HUES64 (cell line): ENCODE data around the gene ANTXR2.

Experiments used
- H3K27ac ChIP-seq: 2 replicates; pipeline ENCODE4 v1.7.0; 2013; ENCODE audit warnings: low read depth, low read length, inconsistent platforms
- H3K27me3 ChIP-seq: 2 replicates; pipeline ENCODE4 v1.6.1; 2013; ENCODE audit warnings: mild to moderate bottlenecking, low read length; ENCODE audit not compliant: insufficient read depth
- H3K36me3 ChIP-seq: 2 replicates; pipeline ENCODE4 v1.6.1; 2013; ENCODE audit warnings: mild to moderate bottlenecking, low read length; ENCODE audit not compliant: insufficient read depth
- H3K4me1 ChIP-seq: 2 replicates; pipeline ENCODE4 v1.6.1; 2013; ENCODE audit warnings: mild to moderate bottlenecking, low read length, moderate library complexity; ENCODE audit not compliant: insufficient read depth
- H3K4me3 ChIP-seq: 2 replicates; pipeline ENCODE4 v1.5.1; 2013; ENCODE audit warnings: mild to moderate bottlenecking, low read length, moderate library complexity
- H3K9ac ChIP-seq: 2 replicates; pipeline ENCODE4 v1.6.1; 2013; ENCODE audit warnings: mild to moderate bottlenecking, low read depth, low read length
- H3K9me3 ChIP-seq: 2 replicates; pipeline ENCODE4 v1.6.1; 2013; ENCODE audit warnings: low read depth, low read length; ENCODE audit not compliant: insufficient read depth
- WGBS: fragments of 150-250, 120-280 bp; methylation state at CpG from one replicate; pipeline ENCODE4 v1.1.7; 2013; ENCODE audit warnings: missing lambda C conversion rate; 5-methylcytosine and 5-hydroxymethylcytosine counted together

ANTXR2 gene

GRCh38 chr4:80103629-80104028 lies 30.6 kb upstream of the ANTXR2 start:
- Histone ChIP-seq H3K36me3 (no peaks in the 10 kb centered on the region), H3K9ac (no peak overlapping the region), H3K4me3 (no peak overlapping the region), H3K4me1 (no peaks in the 10 kb centered on the region), H3K9me3 (peaks cover 14% of the 10 kb centered on the region; the same call in 1 of the 2 replicates), H3K27me3 (no peaks in the 10 kb centered on the region), H3K27ac (no peak overlapping the region)
- WGBS = 92% methylated on average over 2 of the region's 2 CpGs

- no peak overlapping the region for H3K4me3 ChIP-seq
- H3K9me3 ChIP-seq = peaks cover 1% of the 10 kb centered on the region; the same call in 1 of the 2 replicates
- H3K36me3 ChIP-seq = no peaks in the 10 kb centered on the region
- H3K27ac ChIP-seq = no peak overlapping the region
- no peak overlapping the region for H3K9ac ChIP-seq
- H3K27me3 ChIP-seq = no peaks in the 10 kb centered on the region
- no peaks in the 10 kb centered on the region for H3K4me1 ChIP-seq
These were observed 28.7 kb upstream of the ANTXR2 start for GRCh38 chr4:80101792-80102116.

- WGBS = 100% methylated on average over 2 of the region's 5 CpGs
- H3K27me3 ChIP-seq = no peaks in the 10 kb centered on the region
- H3K4me1 ChIP-seq = no peaks in the 10 kb centered on the region
- no peaks in the 10 kb centered on the region for H3K9me3 ChIP-seq
- H3K4me3 ChIP-seq = no peak overlapping the region
- H3K36me3 ChIP-seq = no peaks in the 10 kb centered on the region
- no peak overlapping the region for H3K27ac ChIP-seq
- no peak overlapping the region for H3K9ac ChIP-seq
These were observed 28.2 kb upstream of the ANTXR2 start for GRCh38 chr4:80101071-80101791.

- H3K36me3 ChIP-seq = no peaks in the 10 kb centered on the region
- no peaks in the 10 kb centered on the region for H3K9me3 ChIP-seq
- H3K27ac ChIP-seq = no peak overlapping the region
- H3K4me1 ChIP-seq = no peaks in the 10 kb centered on the region
- H3K4me3 ChIP-seq = no peak overlapping the region
- no peak overlapping the region for H3K9ac ChIP-seq
- H3K27me3 ChIP-seq = no peaks in the 10 kb centered on the region
- 93% methylated on average over 1 of the region's 1 CpG for WGBS
These were observed 26.6 kb upstream of the ANTXR2 start for GRCh38 chr4:80099671-80100070.

- no peaks in the 10 kb centered on the region for H3K9me3 ChIP-seq
- H3K4me3 ChIP-seq = no peak overlapping the region
- H3K36me3 ChIP-seq = no peaks in the 10 kb centered on the region
- no peak overlapping the region for H3K27ac ChIP-seq
- H3K27me3 ChIP-seq = no peaks in the 10 kb centered on the region
- no peak overlapping the region for H3K9ac ChIP-seq
- 96% methylated on average over 1 of the region's 1 CpG for WGBS
- no peaks in the 10 kb centered on the region for H3K4me1 ChIP-seq
These were observed 25.6 kb upstream of the ANTXR2 start for GRCh38 chr4:80098635-80099034.

GRCh38 chr4:80097400-80098177 lies 24.6 kb upstream of the ANTXR2 start:
- 88% methylated on average over 4 of the region's 4 CpGs for WGBS
- Histone ChIP-seq H3K36me3 (no peaks in the 10 kb centered on the region), H3K27me3 (no peaks in the 10 kb centered on the region), H3K4me1 (no peaks in the 10 kb centered on the region), H3K27ac (no peak overlapping the region), H3K9ac (no peak overlapping the region), H3K4me3 (no peak overlapping the region), H3K9me3 (no peaks in the 10 kb centered on the region)

GRCh38 chr4:80096175-80096850 lies 23.3 kb upstream of the ANTXR2 start:
- Histone ChIP-seq H3K4me1 (no peaks in the 10 kb centered on the region), H3K27me3 (no peaks in the 10 kb centered on the region), H3K4me3 (no peak overlapping the region), H3K27ac (no peak overlapping the region), H3K9ac (no peak overlapping the region), H3K36me3 (no peaks in the 10 kb centered on the region), H3K9me3 (no peaks in the 10 kb centered on the region)
- 83% methylated on average over 1 of the region's 4 CpGs for WGBS

- Histone ChIP-seq H3K27me3 (no peaks in the 10 kb centered on the region), H3K4me1 (no peaks in the 10 kb centered on the region), H3K36me3 (no peaks in the 10 kb centered on the region), H3K27ac (no peak overlapping the region), H3K4me3 (no peak overlapping the region), H3K9me3 (no peaks in the 10 kb centered on the region), H3K9ac (no peak overlapping the region)
- WGBS = 93% methylated on average over 1 of the region's 1 CpG
These were observed 21.2 kb upstream of the ANTXR2 start for GRCh38 chr4:80094191-80094590.

- Histone ChIP-seq H3K27me3 (no peaks in the 10 kb centered on the region), H3K4me1 (no peaks in the 10 kb centered on the region), H3K9me3 (no peaks in the 10 kb centered on the region), H3K36me3 (no peaks in the 10 kb centered on the region), H3K27ac (no peak overlapping the region), H3K4me3 (no peak overlapping the region), H3K9ac (no peak overlapping the region)
- WGBS = 89% methylated on average over 3 of the region's 3 CpGs
These were observed 20.5 kb upstream of the ANTXR2 start for GRCh38 chr4:80093563-80093962.

GRCh38 chr4:80092847-80093246 lies 19.8 kb upstream of the ANTXR2 start:
- no CpG with 5 or more reads among the region's 1 CpG for WGBS
- H3K4me1 ChIP-seq = no peaks in the 10 kb centered on the region
- no peak overlapping the region for H3K9ac ChIP-seq
- no peaks in the 10 kb centered on the region for H3K36me3 ChIP-seq
- H3K27me3 ChIP-seq = no peaks in the 10 kb centered on the region
- H3K27ac ChIP-seq = no peak overlapping the region
- H3K4me3 ChIP-seq = no peak overlapping the region
- H3K9me3 ChIP-seq = no peaks in the 10 kb centered on the region

GRCh38 chr4:80092088-80092487 lies 19.1 kb upstream of the ANTXR2 start:
- no peaks in the 10 kb centered on the region for H3K27me3 ChIP-seq
- no peak overlapping the region for H3K4me3 ChIP-seq
- H3K36me3 ChIP-seq = no peaks in the 10 kb centered on the region
- H3K9ac ChIP-seq = no peak overlapping the region
- no peaks in the 10 kb centered on the region for H3K4me1 ChIP-seq
- no peak overlapping the region for H3K27ac ChIP-seq
- H3K9me3 ChIP-seq = no peaks in the 10 kb centered on the region
- 94% methylated on average over 2 of the region's 2 CpGs for WGBS
